T-helper 17 cell (primary cell): ENCODE results near the gene RDH13. TPM values are rescaled to one million over a fixed set of nuclear protein-coding genes. Genes with fewer than 3 reads are reported as not detected.
"Not testable (repeated sequence)": the region's sequence is repeated elsewhere in the genome, so short reads cannot be mapped to it uniquely, and the experiment has no call there.

Experiments used
- ATAC-seq: fragments of 150-1000 bp; cut with Tn5 transposase; 2 replicates; pipeline ENCODE4 v1.10.0; 2021; ENCODE audit warnings: mild to moderate bottlenecking, moderate library complexity
- DNase-seq, 3 donors: peaks; one replicate each; pipeline versions ENCODE4 v3.0.0 to v3.0.0-alpha.2; 2020 to 2021
- H3K9me3 ChIP-seq: one replicate; pipeline ENCODE4 v1.7.0; 2013; ENCODE audit warnings: low read length, mild to moderate bottlenecking; ENCODE audit not compliant: control insufficient read depth, poor library complexity, severe bottlenecking
- H3K27ac Mint-ChIP-seq: one replicate; pipeline ENCODE4 v1.8.0; 2022; ENCODE audit warnings: mild to moderate bottlenecking, moderate library complexity, mixed read lengths
- H3K27me3 Mint-ChIP-seq: one replicate; pipeline ENCODE4 v1.8.0; 2022; ENCODE audit warnings: mixed read lengths
- H3K36me3 Mint-ChIP-seq: one replicate; pipeline ENCODE4 v1.8.0; 2022; ENCODE audit warnings: low read depth, mixed read lengths
- H3K4me1 Mint-ChIP-seq: one replicate; pipeline ENCODE4 v1.8.0; 2022; ENCODE audit warnings: mild to moderate bottlenecking, mixed read lengths
- H3K4me3 Mint-ChIP-seq: one replicate; pipeline ENCODE4 v1.8.0; 2022; ENCODE audit warnings: mild to moderate bottlenecking, moderate library complexity, mixed read lengths
- total RNA-seq, 4 donors: library from RNA in 2 of 4; stranded (reverse) in 2 of 4; gene quantifications; one replicate each; pipeline ENCODE4 v1.2.3 and lab custom pipeline; 2022 to 2026

Gene RDH13
- total RNA-seq, 2 donors from 2014 or later, result 11.3 to 12.9 TPM

DNA sequence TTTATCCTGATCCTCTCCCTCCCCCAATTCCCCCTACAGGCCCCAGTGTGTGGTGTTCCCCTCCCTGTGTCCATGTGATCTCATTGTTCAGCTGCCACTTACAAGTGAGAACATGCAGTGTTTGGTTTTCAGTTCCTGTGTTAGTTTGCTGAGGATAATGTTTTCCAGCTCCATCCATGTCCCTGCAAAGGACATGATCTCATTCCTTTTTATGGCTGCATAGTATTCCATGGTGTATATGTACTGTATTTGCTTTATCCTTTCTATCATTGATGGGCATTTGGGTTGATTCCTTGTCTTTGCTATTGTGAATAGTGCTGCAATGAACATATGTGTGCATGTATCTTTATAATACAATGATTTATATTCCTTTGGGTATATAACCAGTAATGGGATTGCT lies 42.6 kb downstream of the RDH13 start:
- DNase-seq, H3K27ac Mint-ChIP-seq, H3K36me3 Mint-ChIP-seq, H3K4me1 Mint-ChIP-seq, H3K27me3 Mint-ChIP-seq, H3K9me3 ChIP-seq, ATAC-seq, H3K4me3 Mint-ChIP-seq: not testable (repeated sequence)

- Mint-ChIP-seq H3K36me3 (peaks cover 6% of the 10 kb centered on the region), H3K4me1 (peaks cover 9% of the 10 kb centered on the region), H3K4me3 (no peak overlapping the region), H3K27ac (no peak overlapping the region), H3K27me3 (no peaks in the 10 kb centered on the region)
- DNase-seq (no peak), ATAC-seq (no peak)
- no peaks in the 10 kb centered on the region for H3K9me3 ChIP-seq
These were observed 44.3 kb downstream of the RDH13 start for GRCh38 chr19:55018633-55019032.

DNA sequence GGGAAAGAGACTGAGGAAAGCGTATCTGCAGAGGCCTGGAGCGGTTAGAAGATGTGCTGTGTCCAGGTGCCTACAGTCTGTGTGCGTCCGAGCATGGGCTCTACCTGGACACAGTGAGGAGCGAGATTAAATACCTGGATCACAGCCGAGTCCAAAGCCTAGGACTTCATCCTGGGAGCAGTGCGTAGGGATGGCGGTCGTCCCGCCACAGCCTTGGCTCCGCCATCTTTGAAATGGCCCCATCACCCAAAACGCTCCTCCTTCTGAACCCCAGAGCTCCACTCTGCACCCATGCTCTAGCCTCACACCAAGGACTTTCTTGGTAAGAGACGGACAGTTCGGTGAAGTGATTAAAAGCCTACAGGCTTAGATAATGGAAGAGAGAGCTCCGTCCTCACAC lies 44.7 kb downstream of the RDH13 start:
- DNase-seq, result no peak
- Mint-ChIP-seq H3K4me3 (no peak overlapping the region), H3K36me3 (peaks cover 5% of the 10 kb centered on the region), H3K4me1 (peaks cover 9% of the 10 kb centered on the region), H3K27me3 (no peaks in the 10 kb centered on the region), H3K27ac (no peak overlapping the region)
- ATAC-seq, result no peak
- H3K9me3 ChIP-seq, result no peaks in the 10 kb centered on the region

DNA sequence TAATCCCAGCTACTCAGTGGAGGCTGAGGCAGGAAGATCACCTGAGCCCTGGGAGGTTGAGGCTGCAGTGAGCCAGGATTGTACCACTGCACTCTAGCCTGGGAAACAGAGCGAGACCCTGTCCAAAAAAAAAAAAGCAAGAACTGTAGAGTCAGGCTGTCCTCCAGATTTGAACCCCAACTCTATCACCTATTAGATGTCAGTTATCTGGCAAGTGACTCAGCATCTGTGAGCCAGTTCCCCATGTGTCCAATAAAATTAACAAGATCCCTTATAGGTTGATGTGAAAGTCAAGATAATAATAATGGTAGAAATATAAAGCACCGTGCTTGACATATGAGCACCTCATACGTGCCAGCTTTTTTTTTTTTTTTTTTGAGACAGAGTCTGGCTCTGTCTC lies 46.9 kb downstream of the RDH13 start:
- no peaks in the 10 kb centered on the region for H3K9me3 ChIP-seq
- no peak for DNase-seq
- peaks cover 7% of the 10 kb centered on the region for H3K4me1 Mint-ChIP-seq
- no peak for ATAC-seq
- no peak overlapping the region for H3K4me3 Mint-ChIP-seq
- no peak overlapping the region for H3K27ac Mint-ChIP-seq
- peaks cover 3% of the 10 kb centered on the region for H3K36me3 Mint-ChIP-seq
- no peaks in the 10 kb centered on the region for H3K27me3 Mint-ChIP-seq

GRCh38 chr19:55015126-55015525 lies 47.8 kb downstream of the RDH13 start:
- no peaks in the 10 kb centered on the region for H3K27me3 Mint-ChIP-seq
- no peaks in the 10 kb centered on the region for H3K9me3 ChIP-seq
- peaks cover 7% of the 10 kb centered on the region for H3K4me1 Mint-ChIP-seq
- H3K36me3 Mint-ChIP-seq, result no peaks in the 10 kb centered on the region
- DNase-seq, result no peak
- H3K4me3 Mint-ChIP-seq, result peak overlapping the region; percentile 66
- peak overlapping the region; percentile 37 for H3K27ac Mint-ChIP-seq
- peak; percentile 13 for ATAC-seq

- Mint-ChIP-seq H3K4me3 (peak overlapping the region; percentile 66), H3K4me1 (peaks cover 7% of the 10 kb centered on the region), H3K27ac (peak overlapping the region; percentile 37), H3K36me3 (no peaks in the 10 kb centered on the region), H3K27me3 (no peaks in the 10 kb centered on the region)
- DNase-seq (no peak), ATAC-seq (peak; percentile 76)
- no peaks in the 10 kb centered on the region for H3K9me3 ChIP-seq
These were observed 48.2 kb downstream of the RDH13 start for GRCh38 chr19:55014714-55015113.

- no peak for ATAC-seq
- Mint-ChIP-seq H3K4me1 (peaks cover 4% of the 10 kb centered on the region), H3K36me3 (no peaks in the 10 kb centered on the region)
These were observed 49.4 kb downstream of the RDH13 start for GRCh38 chr19:55013596-55013995.

DNA sequence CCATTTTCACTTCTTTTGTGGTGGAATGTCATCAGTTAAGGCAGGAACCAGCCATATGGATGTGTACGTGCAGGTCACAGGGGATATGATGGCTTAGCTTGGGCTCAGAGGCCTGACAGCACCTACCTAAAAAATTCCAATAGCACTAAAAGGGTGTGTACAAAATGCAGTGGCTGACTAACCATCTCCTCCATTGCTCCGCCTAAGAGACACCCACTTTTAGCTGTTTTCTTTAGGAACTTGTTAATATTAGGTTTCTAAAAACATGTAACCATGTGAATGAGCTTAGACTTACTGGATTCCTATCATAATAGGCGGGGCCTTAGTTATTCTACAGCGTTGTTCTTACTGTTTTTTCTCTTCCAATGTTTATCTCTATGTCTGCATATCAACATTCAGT lies 50.6 kb downstream of the RDH13 start:
- Mint-ChIP-seq H3K27ac (no peak overlapping the region), H3K4me1 (peaks cover 4% of the 10 kb centered on the region), H3K36me3 (peaks cover 4% of the 10 kb centered on the region), H3K4me3 (no peak overlapping the region), H3K27me3 (no peaks in the 10 kb centered on the region)
- DNase-seq (no peak), ATAC-seq (no peak)
- H3K9me3 ChIP-seq, result no peaks in the 10 kb centered on the region

More at GRCh38 chr19:55013596-55013995, 49.4 kb downstream of the RDH13 start:
- H3K9me3 ChIP-seq, result no peaks in the 10 kb centered on the region
- Mint-ChIP-seq H3K27ac (no peak overlapping the region), H3K4me3 (no peak overlapping the region), H3K27me3 (no peaks in the 10 kb centered on the region)
- no peak for DNase-seq

DNA sequence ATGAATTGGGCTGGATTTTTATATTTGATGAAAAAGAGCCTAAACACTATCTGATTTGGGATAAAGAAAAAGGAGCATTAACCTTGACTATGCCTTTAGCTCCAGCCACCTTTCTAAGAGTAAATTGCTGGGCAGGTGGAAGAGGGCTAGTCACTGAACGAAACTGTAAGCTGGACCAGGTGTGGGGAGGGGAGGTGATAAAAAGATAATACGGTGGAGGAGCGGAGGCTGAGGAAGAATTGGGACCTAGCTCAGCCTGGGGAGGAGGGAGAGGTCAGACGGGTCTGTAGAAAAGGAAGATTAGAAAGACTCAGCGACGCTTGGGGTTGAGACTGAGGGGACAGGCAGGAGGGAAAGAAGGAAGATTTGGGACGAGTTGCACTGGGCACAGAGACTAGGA lies 52.4 kb downstream of the RDH13 start:
- not testable (repeated sequence) for H3K27ac Mint-ChIP-seq, H3K4me1 Mint-ChIP-seq, H3K9me3 ChIP-seq, H3K27me3 Mint-ChIP-seq, H3K4me3 Mint-ChIP-seq, ATAC-seq, DNase-seq, H3K36me3 Mint-ChIP-seq

GRCh38 chr19:55008781-55009180 lies 54.2 kb downstream of the RDH13 start:
- ATAC-seq, H3K36me3 Mint-ChIP-seq, H3K4me1 Mint-ChIP-seq, H3K9me3 ChIP-seq, H3K27me3 Mint-ChIP-seq, H3K27ac Mint-ChIP-seq, DNase-seq, H3K4me3 Mint-ChIP-seq: not testable (repeated sequence)

GRCh38 chr19:55008189-55008588 lies 54.8 kb downstream of the RDH13 start:
- H3K4me3 Mint-ChIP-seq, H3K9me3 ChIP-seq, DNase-seq, H3K27ac Mint-ChIP-seq, H3K36me3 Mint-ChIP-seq, H3K4me1 Mint-ChIP-seq, H3K27me3 Mint-ChIP-seq, ATAC-seq: not testable (repeated sequence)

DNA sequence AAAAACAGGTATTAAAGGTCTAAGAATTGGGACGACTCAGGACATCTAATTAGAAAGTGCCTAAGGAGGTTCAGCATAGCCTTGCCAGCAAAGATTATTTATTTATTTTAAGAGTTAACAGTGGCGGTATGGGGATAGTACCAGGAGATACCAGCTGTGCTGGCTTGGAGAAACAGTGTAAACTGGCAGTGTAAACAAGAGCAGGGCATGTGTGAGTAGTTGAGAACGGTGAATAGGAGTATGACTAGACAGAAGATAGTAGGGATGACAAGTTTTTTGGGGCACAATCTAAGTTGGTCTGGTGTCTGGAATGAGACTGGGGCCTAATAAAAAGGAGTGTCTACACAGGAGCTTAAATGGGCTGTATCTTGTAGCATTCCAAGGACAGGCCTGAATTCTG lies 55.4 kb downstream of the RDH13 start:
- not testable (repeated sequence) for ATAC-seq, H3K9me3 ChIP-seq, H3K36me3 Mint-ChIP-seq, H3K27ac Mint-ChIP-seq, H3K4me1 Mint-ChIP-seq, H3K27me3 Mint-ChIP-seq, DNase-seq
- peak overlapping the region; percentile 2 for H3K4me3 Mint-ChIP-seq

- not testable (repeated sequence) for H3K4me3 Mint-ChIP-seq, H3K9me3 ChIP-seq, DNase-seq, H3K4me1 Mint-ChIP-seq, H3K36me3 Mint-ChIP-seq, H3K27me3 Mint-ChIP-seq, ATAC-seq
- peak overlapping the region; percentile 37 for H3K27ac Mint-ChIP-seq
These were observed 56.2 kb downstream of the RDH13 start for GRCh38 chr19:55006795-55007194.

DNA sequence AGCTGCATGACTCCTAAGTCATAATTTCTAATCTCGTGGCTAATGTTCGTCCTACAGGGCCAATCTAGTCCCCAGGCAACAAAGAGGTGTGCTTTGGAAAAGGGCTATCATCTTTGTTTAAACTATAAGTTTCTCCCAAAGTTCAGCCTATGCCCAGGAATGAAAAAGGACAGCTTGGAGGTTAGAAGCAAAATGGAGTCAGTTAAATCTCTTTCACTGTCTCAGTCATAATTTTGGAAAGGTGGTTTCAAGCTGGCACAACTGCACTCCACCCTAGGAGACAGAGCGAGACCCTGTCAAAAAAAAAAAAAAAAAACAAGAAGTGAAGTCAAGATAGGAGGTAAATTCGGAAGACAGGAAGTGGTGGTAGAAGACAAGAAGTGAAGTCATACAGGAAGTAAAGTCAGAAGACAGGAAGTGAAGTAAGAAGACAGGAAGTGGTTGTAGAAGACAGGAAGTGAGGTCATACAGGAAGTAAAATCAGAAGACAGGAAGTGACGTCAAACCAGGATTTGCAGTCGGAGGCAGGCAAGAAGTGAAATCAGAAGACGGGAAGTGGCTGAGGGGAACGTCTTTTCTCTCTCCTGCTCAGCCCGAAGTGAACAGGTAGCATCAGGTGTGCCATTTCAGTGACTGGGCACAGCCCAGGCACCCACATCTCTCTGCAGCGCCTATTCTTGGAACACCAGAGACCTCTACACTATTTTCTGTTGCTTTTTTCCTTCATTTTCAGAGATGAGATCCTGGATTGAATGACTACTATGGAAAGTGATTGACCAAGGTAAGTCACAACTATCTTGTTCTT lies 57.1 kb downstream of the RDH13 start:
- peak; percentile 92 for ATAC-seq
- no peaks in the 10 kb centered on the region for H3K9me3 ChIP-seq
- Mint-ChIP-seq H3K27me3 (no peaks in the 10 kb centered on the region), H3K4me1 (peaks cover 4% of the 10 kb centered on the region), H3K27ac (peak overlapping the region; percentile 37), H3K36me3 (peaks cover 9% of the 10 kb centered on the region), H3K4me3 (peak overlapping the region; percentile 43)
- DNase-seq, result peak in 2 of 3 donors; percentile 11 to 37
